Brain pericyte (primary cell): ENCODE results near the gene AGPAT3.

ENCODE experiments used
- DNase-seq: peaks from one replicate; pipeline ENCODE4 v3.0.0-alpha.2; 2012; ENCODE audit warnings: low read depth, low spot score

Gene AGPAT3

GRCh38 chr21:43954896-43955295 lies 89.9 kb downstream of the AGPAT3 start:
- DNase-seq = no peak

GRCh38 chr21:43956019-43956669 lies 91.1 kb downstream of the AGPAT3 start:
- no peak for DNase-seq

- no peak for DNase-seq
Observed at GRCh38 chr21:43956670-43957035, 91.6 kb downstream of the AGPAT3 start.

GRCh38 chr21:43957128-43957571 lies 92.1 kb downstream of the AGPAT3 start:
- DNase-seq = no peak

- DNase-seq = no peak
Observed at GRCh38 chr21:43957611-43958362, 92.8 kb downstream of the AGPAT3 start.

GRCh38 chr21:43958364-43959158 lies 93.5 kb downstream of the AGPAT3 start:
- DNase-seq = no peak

- no peak for DNase-seq
Observed at GRCh38 chr21:43959231-43960116, 94.5 kb downstream of the AGPAT3 start.

GRCh38 chr21:43961382-43961909 lies 96.4 kb downstream of the AGPAT3 start:
- no peak for DNase-seq

- DNase-seq = no peak
Observed at GRCh38 chr21:43965911-43966585, 101.0 kb downstream of the AGPAT3 start.

GRCh38 chr21:43966946-43967512 lies 102.0 kb downstream of the AGPAT3 start:
- no peak for DNase-seq

GRCh38 chr21:43967981-43968380 lies 103.0 kb downstream of the AGPAT3 start:
- DNase-seq = no peak

GRCh38 chr21:43968410-43969114 lies 103.5 kb downstream of the AGPAT3 start:
- no peak for DNase-seq

GRCh38 chr21:43969115-43969444 lies 104.1 kb downstream of the AGPAT3 start:
- no peak for DNase-seq

- DNase-seq = no peak
Observed at GRCh38 chr21:43970551-43970950, 105.5 kb downstream of the AGPAT3 start.

- DNase-seq = no peak
Observed at GRCh38 chr21:43971201-43971991, 106.4 kb downstream of the AGPAT3 start.

GRCh38 chr21:43971992-43972255 lies 106.9 kb downstream of the AGPAT3 start:
- no peak for DNase-seq

- no peak for DNase-seq
Observed at GRCh38 chr21:43972850-43973633, 108.0 kb downstream of the AGPAT3 start.

GRCh38 chr21:43973634-43973955 lies 108.6 kb downstream of the AGPAT3 start:
- DNase-seq = no peak
